NT2/D1 (cell line): ENCODE measurements around the gene NECTIN4.

Experiments
- YY1 ChIP-seq: IDR thresholded peaks from 2 replicates; pipeline ENCODE4 v1.6.1; 2011; ENCODE audit not compliant: insufficient read length, insufficient read depth
- ZNF274 ChIP-seq: IDR thresholded peaks from 2 replicates; pipeline ENCODE4 v1.6.1; 2011; ENCODE audit warnings: mild to moderate bottlenecking, low read depth, low read length

GRCh38 chr1:161114556-161114955 lies 25.2 kb upstream of the NECTIN4 start:
- TF ChIP-seq YY1 (no peak), ZNF274 (no peak)
